ENCODE measurements around the gene ELFN1.

The ELFN1 gene

DNA sequence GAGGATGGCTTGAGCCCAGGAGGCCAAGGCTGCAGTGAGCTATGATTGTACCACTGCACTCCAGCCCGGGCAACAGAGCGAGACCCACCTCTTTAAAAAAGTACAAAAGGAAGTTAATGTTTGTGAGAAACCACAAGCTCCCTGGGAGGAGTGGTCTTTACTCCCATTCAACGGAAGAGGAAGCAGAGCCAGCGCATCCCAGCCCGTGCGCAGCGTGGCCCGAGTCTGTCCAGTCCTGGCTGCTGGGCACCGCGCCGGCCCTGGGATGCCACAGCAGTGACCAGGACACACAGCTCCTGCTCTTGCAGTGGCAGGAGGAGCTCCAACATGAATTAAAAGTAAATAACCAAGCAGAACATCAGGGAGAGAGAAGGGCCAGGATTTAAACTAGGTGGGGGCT, 68.4 kb downstream of the ELFN1 start:
- POLR2A ChIA-PET, result interaction anchor here (0.9 kb wide), 1 partner anchor 163 kb away, joined by 3 read pairs; no protein-coding TSS in a partner anchor
- CTCF ChIA-PET, result interaction anchor here (0.6 kb wide), 1 partner anchor 237 kb away, joined by 4 read pairs; no protein-coding TSS in a partner anchor

DNA sequence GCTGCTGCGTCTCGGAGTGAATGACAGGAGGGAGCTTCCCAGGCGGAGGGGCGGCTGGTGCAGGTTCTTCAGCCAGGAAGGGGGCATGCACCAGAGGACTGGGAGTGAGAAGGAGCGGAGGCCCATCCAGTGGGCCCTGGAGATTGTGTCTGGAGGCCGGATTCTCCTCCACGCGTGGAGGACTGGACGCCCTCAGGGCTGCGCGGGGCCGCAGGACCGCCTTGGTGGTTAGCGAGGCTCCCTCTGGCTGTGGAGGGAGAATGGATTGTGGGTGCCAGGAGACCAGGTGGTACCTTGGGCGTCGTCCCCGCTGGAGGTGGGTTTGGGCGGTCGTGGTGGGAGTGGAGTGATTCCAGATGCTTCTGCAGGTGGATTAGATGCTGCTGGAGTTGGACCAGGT, 68.9 kb downstream of the ELFN1 start:
- ChIA-PET POLR2A (no interaction called here), CTCF (interaction anchor here (0.6 kb wide), 1 partner anchor 238 kb away, joined by 4 read pairs; no protein-coding TSS in a partner anchor)
- DNase-seq (ENCODE audit: extremely low spot score), result no peak
- TF ChIP-seq L3MBTL2 (conservative IDR thresholded peaks at IDR 0.05) (no peak), CTBP1 (IDR thresholded peaks at IDR 0.05; ENCODE audit: borderline replicate concordance) (no peak), NFRKB (IDR thresholded peaks at IDR 0.05) (no peak), BHLHE40 (IDR thresholded peaks at IDR 0.05; ENCODE audit: borderline replicate concordance) (no peak), SUZ12 (IDR thresholded peaks at IDR 0.05) (no peak), SP1 (IDR thresholded peaks at IDR 0.05) (no peak), FOXK2 (IDR thresholded peaks at IDR 0.05) (no peak), ZNF384 (IDR thresholded peaks at IDR 0.05) (no peak), FOXM1 (IDR thresholded peaks at IDR 0.05; ENCODE audit: borderline replicate concordance) (no peak), HDGF (IDR thresholded peaks at IDR 0.05; ENCODE audit: borderline replicate concordance) (no peak), ARNT (IDR thresholded peaks at IDR 0.05) (no peak), LEF1 (IDR thresholded peaks at IDR 0.05; ENCODE audit: borderline replicate concordance) (no peak), ELF4 (IDR thresholded peaks at IDR 0.05) (no peak)
- TF ChIP-seq, protein P1, sequence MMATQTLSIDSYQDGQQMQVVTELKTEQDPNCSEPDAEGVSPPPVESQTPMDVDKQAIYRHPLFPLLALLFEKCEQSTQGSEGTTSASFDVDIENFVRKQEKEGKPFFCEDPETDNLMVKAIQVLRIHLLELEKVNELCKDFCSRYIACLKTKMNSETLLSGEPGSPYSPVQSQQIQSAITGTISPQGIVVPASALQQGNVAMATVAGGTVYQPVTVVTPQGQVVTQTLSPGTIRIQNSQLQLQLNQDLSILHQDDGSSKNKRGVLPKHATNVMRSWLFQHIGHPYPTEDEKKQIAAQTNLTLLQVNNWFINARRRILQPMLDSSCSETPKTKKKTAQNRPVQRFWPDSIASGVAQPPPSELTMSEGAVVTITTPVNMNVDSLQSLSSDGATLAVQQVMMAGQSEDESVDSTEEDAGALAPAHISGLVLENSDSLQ (IDR thresholded peaks at IDR 0.05), result no peak

More for the DNA sequence above, 68.4 kb downstream of the ELFN1 start:
- TF ChIP-seq, protein P1 (IDR thresholded peaks at IDR 0.05), result no peak
- TF ChIP-seq CTBP1 (IDR thresholded peaks at IDR 0.05; ENCODE audit: borderline replicate concordance), result no peak
- no peak for TF ChIP-seq BHLHE40 (IDR thresholded peaks at IDR 0.05; ENCODE audit: borderline replicate concordance)
- no peak for TF ChIP-seq SP1 (IDR thresholded peaks at IDR 0.05)
- TF ChIP-seq FOXK2 (IDR thresholded peaks at IDR 0.05), result no peak
- no peak for TF ChIP-seq ELF4 (IDR thresholded peaks at IDR 0.05)
- TF ChIP-seq ARNT (IDR thresholded peaks at IDR 0.05), result no peak
- TF ChIP-seq L3MBTL2 (conservative IDR thresholded peaks at IDR 0.05), result no peak
- TF ChIP-seq HDGF (IDR thresholded peaks at IDR 0.05; ENCODE audit: borderline replicate concordance), result no peak
- no peak for TF ChIP-seq FOXA1 (IDR thresholded peaks at IDR 0.05)
- TF ChIP-seq SUZ12 (IDR thresholded peaks at IDR 0.05), result no peak
- no peak for DNase-seq (ENCODE audit: extremely low spot score)

DNA sequence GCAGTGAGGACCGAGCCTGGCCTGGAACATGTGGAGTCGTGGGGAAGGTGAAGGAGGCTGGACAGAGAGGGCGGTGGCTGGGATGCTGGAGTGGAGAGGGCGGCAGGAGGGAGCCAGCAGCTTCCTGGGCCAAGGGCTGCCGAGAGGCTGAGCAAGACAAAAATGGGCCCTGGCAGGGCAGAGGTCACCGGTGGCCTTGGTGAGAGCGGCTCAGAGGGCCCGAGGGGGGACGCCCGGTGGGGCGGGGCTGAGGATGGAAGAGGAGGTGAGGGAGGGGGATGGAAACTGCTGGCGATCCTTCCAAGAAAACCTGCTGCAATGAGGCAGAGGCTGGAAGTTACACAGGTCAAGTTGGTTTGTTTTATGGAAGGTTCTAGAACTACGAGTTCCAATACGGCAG, 69.5 kb downstream of the ELFN1 start:
- DNase-seq (ENCODE audit: extremely low spot score), result no peak
- TF ChIP-seq ZNF384 (IDR thresholded peaks at IDR 0.05) (no peak), FOXK2 (IDR thresholded peaks at IDR 0.05) (no peak), FOXA1 (IDR thresholded peaks at IDR 0.05) (no peak), BHLHE40 (IDR thresholded peaks at IDR 0.05; ENCODE audit: borderline replicate concordance) (no peak), SP1 (IDR thresholded peaks at IDR 0.05) (no peak), L3MBTL2 (conservative IDR thresholded peaks at IDR 0.05) (no peak), ARNT (IDR thresholded peaks at IDR 0.05) (no peak), NFRKB (IDR thresholded peaks at IDR 0.05) (no peak), LEF1 (IDR thresholded peaks at IDR 0.05; ENCODE audit: borderline replicate concordance) (no peak), HDGF (IDR thresholded peaks at IDR 0.05; ENCODE audit: borderline replicate concordance) (no peak), FOXM1 (IDR thresholded peaks at IDR 0.05; ENCODE audit: borderline replicate concordance) (no peak)
- CTCF ChIA-PET, result no interaction called here
- POLR2A ChIA-PET, result no interaction called here

DNA sequence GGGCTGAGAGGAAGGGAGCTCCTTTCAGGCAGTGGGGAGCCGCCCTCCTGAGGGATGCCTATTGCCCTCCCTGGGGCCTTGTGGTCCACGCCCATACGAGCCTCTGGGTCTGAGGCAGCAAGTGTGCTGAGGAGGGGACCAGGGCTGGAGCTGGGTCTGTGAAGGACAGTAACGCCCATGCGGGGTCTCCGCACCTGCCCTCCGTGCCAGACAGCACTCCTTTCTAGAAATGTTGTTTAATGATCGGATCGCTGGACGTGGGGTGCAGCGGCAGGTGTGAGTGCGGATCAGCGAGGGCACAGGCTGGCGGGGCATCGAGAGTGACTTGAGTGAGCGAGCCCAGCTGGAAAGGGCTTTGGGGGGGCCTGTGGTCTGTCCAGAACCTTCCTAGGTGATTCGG, 70.1 kb downstream of the ELFN1 start:
- CTCF ChIA-PET, result no interaction called here
- POLR2A ChIA-PET, result no interaction called here
- no peak for DNase-seq (ENCODE audit: extremely low spot score)
- TF ChIP-seq SP1 (IDR thresholded peaks at IDR 0.05) (no peak), ELF4 (IDR thresholded peaks at IDR 0.05) (no peak), FOXK2 (IDR thresholded peaks at IDR 0.05) (no peak), TARDBP (IDR thresholded peaks at IDR 0.05) (no peak), CTBP1 (IDR thresholded peaks at IDR 0.05; ENCODE audit: borderline replicate concordance) (no peak), FOXM1 (IDR thresholded peaks at IDR 0.05; ENCODE audit: borderline replicate concordance) (no peak), NFRKB (IDR thresholded peaks at IDR 0.05) (no peak)

DNA sequence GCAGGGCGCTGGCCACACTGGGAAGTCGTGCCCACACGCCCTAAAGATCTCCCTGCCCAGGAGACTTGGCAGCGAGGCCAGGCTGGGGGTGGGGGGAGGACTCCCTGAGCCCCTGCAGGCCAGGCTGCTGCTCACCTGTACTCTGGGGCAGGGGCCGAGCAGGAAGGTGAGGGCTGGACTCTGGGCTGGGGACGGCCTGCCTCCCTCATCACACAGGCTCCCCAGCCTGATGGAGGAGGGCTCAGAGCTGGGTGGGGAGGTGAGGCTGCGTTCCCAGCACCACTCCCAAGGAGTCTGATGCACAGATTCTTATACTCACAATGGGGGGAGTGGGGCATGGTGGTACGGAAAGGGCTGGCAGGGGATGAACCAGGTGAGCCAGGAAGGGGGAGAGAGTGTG, 71.2 kb downstream of the ELFN1 start:
- TF ChIP-seq CTBP1 (IDR thresholded peaks at IDR 0.05; ENCODE audit: borderline replicate concordance) (no peak), ZNF384 (IDR thresholded peaks at IDR 0.05) (no peak), FOXA1 (IDR thresholded peaks at IDR 0.05) (no peak), FOXK2 (IDR thresholded peaks at IDR 0.05) (no peak)
- POLR2A ChIA-PET, result no interaction called here
- CTCF ChIA-PET, result no interaction called here
- no peak for DNase-seq (ENCODE audit: extremely low spot score)

DNA sequence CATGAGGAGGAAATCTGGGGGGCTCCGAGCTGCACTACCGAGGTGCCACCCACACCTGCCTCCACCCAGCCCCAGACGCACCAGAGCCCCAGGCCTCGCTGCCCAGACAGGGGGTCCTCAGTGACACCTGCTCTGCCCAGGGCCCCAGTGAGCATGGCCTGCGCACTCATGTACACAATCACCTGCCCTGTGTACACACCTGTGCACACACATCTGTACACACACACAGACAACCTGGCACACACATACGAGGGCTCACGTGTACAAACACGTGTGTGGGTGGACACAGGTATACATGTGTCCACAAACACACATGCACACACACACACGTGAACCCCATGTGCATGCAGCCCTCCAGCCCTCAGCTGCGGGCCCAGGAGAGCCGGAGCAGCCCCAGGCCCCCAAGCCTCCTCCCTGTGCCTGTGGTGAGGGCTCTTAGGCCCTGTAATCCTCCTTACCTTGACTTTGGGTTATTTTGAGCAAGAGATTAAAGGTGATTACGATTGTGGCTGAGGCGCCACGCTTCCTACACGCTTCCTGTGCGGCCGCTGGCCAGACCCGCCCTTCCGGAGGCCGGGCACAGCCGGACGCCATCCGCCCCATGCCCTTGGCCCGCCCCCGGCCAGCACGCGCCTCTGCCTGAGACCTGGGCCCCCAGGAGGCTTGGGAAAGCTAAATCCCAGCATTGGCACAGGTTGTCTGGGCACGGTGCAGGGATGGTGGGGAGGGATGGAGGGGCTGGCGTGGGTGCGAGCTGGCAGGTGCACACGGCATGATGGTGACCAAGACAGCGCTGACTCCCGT, 71.9 kb downstream of the ELFN1 start:
- no peak for DNase-seq (ENCODE audit: extremely low spot score)
- ChIA-PET POLR2A (no interaction called here), CTCF (no interaction called here)
- TF ChIP-seq CTBP1 (IDR thresholded peaks at IDR 0.05; ENCODE audit: borderline replicate concordance), result no peak
- no peak for TF ChIP-seq ELF4 (IDR thresholded peaks at IDR 0.05)
- no peak for TF ChIP-seq ARNT (IDR thresholded peaks at IDR 0.05)
- no peak for TF ChIP-seq TARDBP (IDR thresholded peaks at IDR 0.05)
- no peak for TF ChIP-seq FOXK2 (IDR thresholded peaks at IDR 0.05)
- TF ChIP-seq, protein P1 (IDR thresholded peaks at IDR 0.05), result no peak
- TF ChIP-seq HDGF (IDR thresholded peaks at IDR 0.05; ENCODE audit: borderline replicate concordance), result no peak
- no peak for TF ChIP-seq SUZ12 (IDR thresholded peaks at IDR 0.05)
- no peak for TF ChIP-seq BHLHE40 (IDR thresholded peaks at IDR 0.05; ENCODE audit: borderline replicate concordance)
- TF ChIP-seq NFRKB (IDR thresholded peaks at IDR 0.05), result no peak
- no peak for TF ChIP-seq L3MBTL2 (conservative IDR thresholded peaks at IDR 0.05)
- TF ChIP-seq SP1 (IDR thresholded peaks at IDR 0.05), result no peak
- TF ChIP-seq FOXM1 (IDR thresholded peaks at IDR 0.05; ENCODE audit: borderline replicate concordance), result no peak
- no peak for TF ChIP-seq LEF1 (IDR thresholded peaks at IDR 0.05; ENCODE audit: borderline replicate concordance)
